Mesenchymal stem cell (in vitro differentiated cells and primary cell): ENCODE results near the gene IL18R1.

ENCODE experiments used
- DNase-seq: peaks from one replicate; pipeline ENCODE4 v3.0.0-alpha.2; 2013
- H2AFZ ChIP-seq: one replicate; pipeline ENCODE4 v1.6.1; 2013; ENCODE audit warnings: low read depth, mild to moderate bottlenecking, control low read depth, inconsistent platforms, low read length, moderate library complexity
- H2AK5ac ChIP-seq: 2 replicates; pipeline ENCODE4 v1.6.1; 2013; ENCODE audit warnings: low read length, moderate library complexity, mild to moderate bottlenecking, inconsistent platforms; ENCODE audit not compliant: severe bottlenecking
- H2BK120ac ChIP-seq: one replicate; pipeline ENCODE4 v1.6.1; 2013; ENCODE audit warnings: low read depth, mild to moderate bottlenecking, inconsistent platforms, low read length, moderate library complexity
- H2BK12ac ChIP-seq, 2 experiments: one replicate each; pipeline ENCODE4 v1.6.1; 2013; ENCODE audit warnings: inconsistent platforms in 2 of 2, low read length in 2 of 2, mild to moderate bottlenecking in 2 of 2, moderate library complexity in 2 of 2, control low read depth in 1 of 2
- H2BK15ac ChIP-seq: one replicate; pipeline ENCODE4 v1.6.1; 2013; ENCODE audit warnings: mild to moderate bottlenecking, low read depth, inconsistent platforms; ENCODE audit not compliant: poor library complexity, severe bottlenecking
- H2BK5ac ChIP-seq: 2 replicates; pipeline ENCODE4 v1.6.1; 2013; ENCODE audit warnings: low read depth, mild to moderate bottlenecking, low read length, control low read depth, inconsistent platforms; ENCODE audit not compliant: poor library complexity, severe bottlenecking
- H3K14ac ChIP-seq, 2 experiments: one replicate each; pipeline ENCODE4 v1.6.1; 2013; ENCODE audit warnings: inconsistent platforms in 2 of 2, low read length in 2 of 2, control low read depth in 1 of 2, mild to moderate bottlenecking in 1 of 2, moderate library complexity in 1 of 2
- H3K18ac ChIP-seq, 2 experiments: one replicate each; pipeline ENCODE4 v1.6.1; 2013; ENCODE audit warnings: inconsistent platforms in 2 of 2, low read length in 2 of 2, control low read depth in 1 of 2, low read depth in 1 of 2, mild to moderate bottlenecking in 1 of 2
- H3K23ac ChIP-seq, 2 experiments: one replicate each; pipeline ENCODE4 v1.6.1; 2013; ENCODE audit warnings: inconsistent platforms in 2 of 2, low read length in 2 of 2, mild to moderate bottlenecking in 2 of 2, moderate library complexity in 2 of 2, control low read depth in 1 of 2
- H3K27ac ChIP-seq: 2 replicates; pipeline ENCODE4 v1.5.1; 2013; ENCODE audit warnings: mild to moderate bottlenecking, moderate library complexity, low read length, control low read depth, inconsistent platforms; ENCODE audit not compliant: poor library complexity, severe bottlenecking
- H3K27me3 ChIP-seq, 2 experiments: 2 replicates each; pipeline versions ENCODE4 v1.6.1 to v1.7.0; 2013; ENCODE audit warnings: low read length in 2 of 2, mild to moderate bottlenecking in 2 of 2, moderate library complexity in 2 of 2, control low read depth in 1 of 2, inconsistent platforms in 1 of 2; ENCODE audit not compliant: control insufficient read depth in 1 of 2, insufficient read depth in 1 of 2
- H3K36me3 ChIP-seq, 2 experiments: 2 replicates each; pipeline versions ENCODE4 v1.6.1 to v1.7.0; 2013; ENCODE audit warnings: low read length in 2 of 2, control low read depth in 1 of 2, inconsistent platforms in 1 of 2, low read depth in 1 of 2, mild to moderate bottlenecking in 1 of 2; ENCODE audit not compliant: insufficient read depth in 2 of 2, control insufficient read depth in 1 of 2
- H3K4ac ChIP-seq, 2 experiments: one replicate each; pipeline ENCODE4 v1.6.1; 2013; ENCODE audit warnings: inconsistent platforms in 2 of 2, low read length in 2 of 2, mild to moderate bottlenecking in 2 of 2, moderate library complexity in 2 of 2, control low read depth in 1 of 2, low read depth in 1 of 2
- H3K4me1 ChIP-seq: 2 replicates; pipeline ENCODE4 v1.6.1; 2013; ENCODE audit warnings: low read depth, low read length, control low read depth; ENCODE audit not compliant: control insufficient read depth, insufficient read depth
- H3K4me2 ChIP-seq: 2 replicates; pipeline ENCODE4 v1.6.1; 2013; ENCODE audit warnings: low read length, mild to moderate bottlenecking, inconsistent platforms; ENCODE audit not compliant: poor library complexity, severe bottlenecking
- H3K4me3 ChIP-seq, 2 experiments: 2 replicates each; pipeline versions ENCODE4 v1.5.1 to v1.7.0; 2013; ENCODE audit warnings: low read length in 2 of 2, mild to moderate bottlenecking in 2 of 2, control low read depth in 1 of 2, low read depth in 1 of 2; ENCODE audit not compliant: insufficient read depth in 1 of 2
- H3K79me1 ChIP-seq: replicated peaks from 2 replicates; pipeline ENCODE4 v1.6.1; 2013; ENCODE audit warnings: mild to moderate bottlenecking, control low read depth, low read length, inconsistent platforms; ENCODE audit not compliant: poor library complexity, severe bottlenecking
- H3K9ac ChIP-seq: 2 replicates; pipeline ENCODE4 v1.7.0; 2013; ENCODE audit warnings: mild to moderate bottlenecking, low read length, moderate library complexity
- H3K9me3 ChIP-seq: 2 replicates; pipeline ENCODE4 v1.7.0; 2013; ENCODE audit warnings: mild to moderate bottlenecking, low read length; ENCODE audit not compliant: control insufficient read depth
- H4K8ac ChIP-seq: one replicate; pipeline ENCODE4 v1.6.1; 2013; ENCODE audit warnings: inconsistent platforms, mild to moderate bottlenecking, low read length, moderate library complexity
- H4K91ac ChIP-seq: one replicate; pipeline ENCODE4 v1.6.1; 2013; ENCODE audit warnings: mild to moderate bottlenecking, low read length, inconsistent platforms
- WGBS: methylation state at CpG from one replicate; pipeline ENCODE4 v1.1.7; 2013; ENCODE audit warnings: mixed read lengths; 5-methylcytosine and 5-hydroxymethylcytosine counted together

IL18R1 gene

DNA sequence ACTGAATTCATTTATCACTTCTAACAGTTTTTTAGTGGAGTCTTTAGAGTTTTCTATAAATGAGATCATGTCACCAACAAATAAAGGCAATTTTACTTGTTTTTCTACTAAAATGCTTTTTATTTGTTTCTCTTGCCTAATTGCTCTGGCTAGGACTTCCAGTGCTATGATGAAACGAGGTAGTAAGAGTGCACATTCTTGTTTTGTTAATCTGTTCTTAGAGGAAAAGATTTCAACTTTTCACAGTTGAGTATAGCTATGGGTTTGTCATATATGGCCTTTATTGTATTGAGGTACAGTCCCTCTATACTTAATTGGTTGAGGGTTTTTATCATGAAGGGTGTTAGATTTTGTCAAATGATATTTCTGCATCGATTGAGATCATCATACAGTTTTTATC lies 73.0 kb downstream of the IL18R1 start:
- H3K23ac ChIP-seq = no peak overlapping the region
- H2BK12ac ChIP-seq = no peak overlapping the region
- H3K4me2 ChIP-seq = no peak overlapping the region
- WGBS = 64% methylated on average over 1 of the region's 2 CpGs
- no peak for DNase-seq
- H3K14ac ChIP-seq = no peak overlapping the region
- no peak overlapping the region for H4K8ac ChIP-seq
- no peak overlapping the region for H3K4me3 ChIP-seq
- peaks cover 4 to 28% of the 10 kb centered on the region in 2 experiments for H3K27me3 ChIP-seq
- no peak overlapping the region for H3K27ac ChIP-seq
- H3K18ac ChIP-seq = no peak overlapping the region
- no peaks in the 10 kb centered on the region for H3K4me1 ChIP-seq
- no peaks in the 10 kb centered on the region for H3K79me1 ChIP-seq
- H2BK15ac ChIP-seq = no peak overlapping the region
- no peak overlapping the region for H2AK5ac ChIP-seq
- H3K4ac ChIP-seq = no peak overlapping the region
- no peaks in the 10 kb centered on the region for H3K36me3 ChIP-seq
- H4K91ac ChIP-seq = no peak overlapping the region
- H2BK5ac ChIP-seq = no peak overlapping the region
- no peak overlapping the region for H2AFZ ChIP-seq
- no peaks in the 10 kb centered on the region for H3K9me3 ChIP-seq
- no peak overlapping the region for H2BK120ac ChIP-seq
- no peak overlapping the region for H3K9ac ChIP-seq

DNA sequence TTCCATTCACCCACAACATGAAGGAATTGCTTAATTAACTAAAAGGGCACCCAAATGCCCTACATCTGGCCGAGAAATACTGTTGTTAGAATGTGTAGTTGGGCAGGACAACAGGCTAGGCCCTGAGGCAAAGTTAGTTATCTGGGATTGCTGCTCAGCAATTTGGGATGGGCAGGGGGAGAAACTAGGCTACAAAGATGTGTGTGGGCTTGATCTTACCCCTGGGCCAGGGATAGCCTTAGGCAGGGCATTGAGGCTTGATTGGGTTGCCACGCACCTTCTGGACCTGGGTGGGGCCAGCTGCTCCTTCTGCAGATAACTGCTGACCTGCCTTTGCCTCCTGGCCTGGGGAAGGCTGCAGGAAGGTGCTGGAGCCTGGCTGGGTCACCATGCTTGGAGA lies 76.8 kb downstream of the IL18R1 start:
- no peak overlapping the region for H2BK5ac ChIP-seq
- no peak for DNase-seq
- H2AFZ ChIP-seq = no peak overlapping the region
- peaks cover 0 to 3% of the 10 kb centered on the region in 2 experiments for H3K27me3 ChIP-seq
- no peak overlapping the region for H2AK5ac ChIP-seq
- no peak overlapping the region for H2BK120ac ChIP-seq
- no peaks in the 10 kb centered on the region for H3K36me3 ChIP-seq
- H2BK12ac ChIP-seq = no peak overlapping the region
- no peak overlapping the region for H3K14ac ChIP-seq
- no peak overlapping the region for H2BK15ac ChIP-seq
- no peak overlapping the region for H3K27ac ChIP-seq
- no peak overlapping the region for H4K8ac ChIP-seq
- no peak overlapping the region for H3K4ac ChIP-seq
- no peak overlapping the region for H3K9ac ChIP-seq
- H3K4me1 ChIP-seq = no peaks in the 10 kb centered on the region
- H3K18ac ChIP-seq = no peak overlapping the region
- no peaks in the 10 kb centered on the region for H3K79me1 ChIP-seq
- H3K9me3 ChIP-seq = no peaks in the 10 kb centered on the region
- no peak overlapping the region for H3K4me2 ChIP-seq
- no peak overlapping the region for H3K23ac ChIP-seq
- no peak overlapping the region for H4K91ac ChIP-seq
- H3K4me3 ChIP-seq = no peak overlapping the region
- WGBS = 74% methylated on average over 2 of the region's 2 CpGs

DNA sequence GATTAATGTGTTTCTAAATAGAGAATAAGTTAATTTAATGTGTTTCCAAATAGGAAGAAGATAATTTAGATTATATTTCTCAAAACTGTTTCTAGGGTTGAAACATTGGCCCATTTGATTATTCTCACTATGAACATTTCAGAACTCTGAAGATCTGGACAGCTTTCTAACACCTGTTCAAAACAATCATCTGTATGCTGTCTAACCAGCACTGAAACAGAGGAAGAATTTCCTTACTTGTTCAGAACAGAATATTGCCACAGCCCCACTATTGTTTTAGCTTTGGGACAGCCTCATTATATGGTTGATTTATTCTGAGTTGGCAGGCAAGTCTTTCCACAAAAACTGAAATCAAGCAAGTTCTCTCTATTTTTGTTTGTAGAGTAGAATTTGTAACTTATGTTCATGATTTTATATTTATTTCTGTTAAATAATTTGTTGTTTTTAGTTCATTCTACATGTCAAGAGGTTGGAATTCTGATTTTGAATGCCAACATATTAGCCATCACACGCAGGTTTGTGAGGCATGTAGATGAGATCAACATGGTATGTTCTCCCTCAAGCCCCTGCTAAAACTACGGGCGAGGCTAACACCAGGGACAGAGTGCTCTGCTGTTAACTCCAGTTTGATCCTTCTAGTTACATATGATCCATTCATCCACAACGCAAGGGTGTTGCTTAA lies 78.5 kb downstream of the IL18R1 start:
- no peak overlapping the region for H3K18ac ChIP-seq
- no peak for DNase-seq
- 93% methylated on average over 4 of the region's 4 CpGs for WGBS
- no peak overlapping the region for H4K91ac ChIP-seq
- H2AK5ac ChIP-seq = no peak overlapping the region
- H3K79me1 ChIP-seq = no peaks in the 10 kb centered on the region
- H2AFZ ChIP-seq = no peak overlapping the region
- no peak overlapping the region for H2BK12ac ChIP-seq
- H3K14ac ChIP-seq = no peak overlapping the region
- H3K9me3 ChIP-seq = no peaks in the 10 kb centered on the region
- no peak overlapping the region for H3K4me2 ChIP-seq
- H3K36me3 ChIP-seq = no peaks in the 10 kb centered on the region
- H3K9ac ChIP-seq = no peak overlapping the region
- no peak overlapping the region for H3K4me3 ChIP-seq
- no peaks in the 10 kb centered on the region for H3K27me3 ChIP-seq
- H2BK15ac ChIP-seq = no peak overlapping the region
- no peak overlapping the region for H2BK120ac ChIP-seq
- H2BK5ac ChIP-seq = no peak overlapping the region
- no peaks in the 10 kb centered on the region for H3K4me1 ChIP-seq
- H3K4ac ChIP-seq = no peak overlapping the region
- no peak overlapping the region for H4K8ac ChIP-seq
- no peak overlapping the region for H3K23ac ChIP-seq
- no peak overlapping the region for H3K27ac ChIP-seq

DNA sequence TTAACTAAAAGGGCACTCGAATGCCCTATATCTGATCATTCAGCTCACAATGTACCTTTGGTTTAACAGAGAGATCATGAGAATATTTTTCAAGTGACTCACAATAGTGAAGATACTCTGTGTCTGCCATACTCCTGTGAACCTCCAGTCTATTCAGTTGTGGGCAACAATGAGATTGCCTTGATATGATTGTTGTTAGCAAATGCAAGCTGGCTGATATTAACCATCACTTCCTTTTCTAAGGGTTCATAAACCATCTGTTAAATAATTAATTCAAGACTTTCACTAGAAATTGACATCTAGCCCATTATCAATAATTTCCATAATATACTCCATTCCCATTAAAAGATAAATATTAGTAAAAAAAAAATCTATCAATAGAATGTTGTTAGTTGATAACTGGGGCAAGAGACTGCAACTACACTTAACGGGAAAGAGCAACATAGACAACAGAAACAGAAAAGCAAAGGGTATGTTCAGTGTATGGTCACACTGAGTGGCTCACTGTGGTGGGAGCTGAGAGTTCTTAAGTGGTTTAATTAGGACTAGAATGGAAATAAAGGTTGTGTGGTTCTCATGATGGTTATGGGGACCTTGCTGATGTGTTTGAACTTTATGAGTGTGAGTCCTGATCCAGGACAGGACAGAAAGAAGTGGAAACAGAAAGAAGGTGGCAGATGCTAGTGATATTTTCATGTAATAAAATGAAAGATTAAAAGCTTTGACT lies 79.2 kb downstream of the IL18R1 start:
- Histone ChIP-seq H3K27me3 (peaks cover 0 to under 1% of the 10 kb centered on the region in 2 experiments), H4K91ac (no peak overlapping the region), H2BK120ac (no peak overlapping the region), H3K4ac (no peak overlapping the region), H3K4me1 (no peaks in the 10 kb centered on the region), H2BK5ac (no peak overlapping the region), H3K9me3 (no peaks in the 10 kb centered on the region), H3K27ac (no peak overlapping the region), H3K79me1 (no peaks in the 10 kb centered on the region), H3K23ac (no peak overlapping the region), H3K36me3 (no peaks in the 10 kb centered on the region), H2BK12ac (no peak overlapping the region), H3K4me2 (no peak overlapping the region), H4K8ac (no peak overlapping the region), H3K18ac (no peak overlapping the region), H3K14ac (no peak overlapping the region), H2BK15ac (no peak overlapping the region), H2AFZ (no peak overlapping the region), H3K9ac (no peak overlapping the region), H2AK5ac (no peak overlapping the region), H3K4me3 (no peak overlapping the region)
- WGBS = 90% methylated on average over 2 of the region's 2 CpGs
- no peak for DNase-seq
